Limb (tissue), 2 donors: Measurements from ENCODE around the gene OPA3.

Experiments used
- DNase-seq, 2 donors: peaks; one replicate each; pipeline ENCODE4 v3.0.0-alpha.2; 2016; ENCODE audit errors: extremely low spot score in 2 of 2

The OPA3 gene

GRCh38 chr19:45483033-45483432, 101.6 kb downstream of the OPA3 start:
- no peak for DNase-seq

- peak; percentile 90 to 91 for DNase-seq
These were observed 106.0 kb downstream of the OPA3 start for GRCh38 chr19:45478454-45479238.

GRCh38 chr19:45477713-45478453, 106.7 kb downstream of the OPA3 start:
- peak in 1 of 2 donors; percentile 57 for DNase-seq
